HCT116 (cell line): ENCODE results near the gene NPB. TPM values are rescaled to one million over a fixed set of nuclear protein-coding genes. Genes with fewer than 3 reads are reported as not detected.

Experiments used
- ATAC-seq: fragments of 200-7000 bp; cut with Tn5 transposase; 2 replicates; pipeline ENCODE4 v1.9.1; 2020; ENCODE audit warnings: mild to moderate bottlenecking, moderate library complexity
- BruUV-seq: library from RNA; stranded (reverse); fragments of 400-500 nt; replicated peaks from 2 replicates; lab custom pipeline; 2021; lab: Mats Ljungman, UMichigan
- CTCF ChIA-PET: fragments of 300-600 bp; sonication (Branson Sonifier 250); formaldehyde crosslinking; loops from one replicate; lab custom pipeline; 2021; ENCODE audit warnings: antibody characterized with exemption; lab: Charles Lee
- POLR2A ChIA-PET: fragments of 300-600, 350-600 bp; sonication (Branson Sonifier 250); formaldehyde crosslinking; loops from one replicate; lab custom pipeline; 2021; ENCODE audit warnings: antibody characterized with exemption; lab: Charles Lee
- RAD21 ChIA-PET, 2 experiments: fragments of 300-600 bp; sonication (Branson Sonifier 250); formaldehyde crosslinking; loops; one replicate each; lab custom pipeline; 2023; ENCODE audit warnings: low total read pairs in 2 of 2; ENCODE audit not compliant: uncharacterized antibody in 2 of 2, unreplicated experiment in 2 of 2, low non-redundant PET in 1 of 2; lab: Charles Lee
- DNase-seq: peaks from one replicate; pipeline ENCODE4 v3.0.0-alpha.2; 2010; ENCODE audit warnings: low read depth, low spot score
- H2AFZ ChIP-seq: fragments of 200-600 bp; shearing (Covaris generic), sonication (generic); 2 replicates; pipeline ENCODE4 v1.6.1; 2017; ENCODE audit warnings: low read depth, mixed run types, mixed read lengths, antibody characterized with exemption, low read length; ENCODE audit not compliant: poor library complexity, severe bottlenecking
- H3K27ac ChIP-seq: 2 replicates; pipeline ENCODE4 v1.5.1; 2012; ENCODE audit warnings: low read depth, low read length
- H3K27me3 ChIP-seq: fragments of 200-600 bp; sonication (generic); 2 replicates; pipeline ENCODE4 v1.6.1; 2016; ENCODE audit warnings: mixed run types, low read length, mixed read lengths; ENCODE audit not compliant: insufficient read depth
- H3K36me3 ChIP-seq, 2 experiments: fragments of 200-500 bp in 1 of 2; fragments of 200-600 bp in 1 of 2; sonication (Bioruptor generic) in 1 of 2; sonication (generic) in 1 of 2; 2 replicates each; pipeline versions ENCODE4 v1.5.1 to v1.6.1; 2014 to 2016; ENCODE audit warnings: low read length in 2 of 2, inconsistent platforms in 1 of 2, mixed read lengths in 1 of 2, mixed run types in 1 of 2; ENCODE audit not compliant: insufficient read depth in 2 of 2, control insufficient read depth in 1 of 2
- H3K4me1 ChIP-seq, 2 experiments: fragments of 200-600 bp in 1 of 2; sonication (generic) in 1 of 2; 2 replicates each; pipeline versions ENCODE4 v1.5.1 to v1.6.1; 2012 to 2017; ENCODE audit warnings: low read length in 2 of 2, inconsistent platforms in 1 of 2, mild to moderate bottlenecking in 1 of 2, mixed read lengths in 1 of 2, mixed run types in 1 of 2, moderate library complexity in 1 of 2; ENCODE audit not compliant: insufficient read depth in 2 of 2, control insufficient read depth in 1 of 2
- H3K4me2 ChIP-seq: fragments of 200-600 bp; sonication (generic); 2 replicates; pipeline ENCODE4 v1.6.1; 2017; ENCODE audit warnings: mixed run types, low read length, mixed read lengths
- H3K4me3 ChIP-seq, 2 experiments: fragments of 200-600 bp in 1 of 2; sonication (generic) in 1 of 2; replicated peaks in 1 of 2; 2 replicates each; pipeline ENCODE4 v1.5.1; 2011 to 2016; ENCODE audit warnings: low read length in 2 of 2, control low read depth in 1 of 2, low read depth in 1 of 2, mild to moderate bottlenecking in 1 of 2, mixed read lengths in 1 of 2, mixed run types in 1 of 2
- H3K79me2 ChIP-seq: fragments of 200-600 bp; sonication (generic); 2 replicates; pipeline ENCODE4 v1.6.1; 2017; ENCODE audit warnings: mild to moderate bottlenecking, mixed run types, low read length, moderate library complexity, mixed read lengths; ENCODE audit not compliant: insufficient read depth
- H3K9ac ChIP-seq: fragments of 200-600 bp; sonication (generic); 2 replicates; pipeline ENCODE4 v1.6.1; 2016; ENCODE audit warnings: low read length, mixed read lengths
- H3K9me2 ChIP-seq: fragments of 200-600 bp; sonication (generic), shearing (Covaris generic); 2 replicates; pipeline ENCODE4 v1.6.1; 2017; ENCODE audit warnings: mixed run types, mild to moderate bottlenecking, moderate library complexity; ENCODE audit not compliant: insufficient read depth
- H3K9me3 ChIP-seq, 2 experiments: fragments of 200-500 bp in 1 of 2; fragments of 200-600 bp in 1 of 2; sonication (Bioruptor generic) in 1 of 2; sonication (generic) in 1 of 2; 2 replicates each; pipeline ENCODE4 v1.6.1; 2014 to 2017; ENCODE audit warnings: low read length in 2 of 2, mixed read lengths in 2 of 2, inconsistent platforms in 1 of 2, low read depth in 1 of 2, mild to moderate bottlenecking in 1 of 2, mixed run types in 1 of 2, moderate library complexity in 1 of 2; ENCODE audit not compliant: control insufficient read depth in 1 of 2, insufficient read depth in 1 of 2
- H4K20me1 ChIP-seq: fragments of 200-600 bp; sonication (generic), shearing (Covaris generic); 2 replicates; pipeline ENCODE4 v1.6.1; 2017; ENCODE audit warnings: mixed run types, mild to moderate bottlenecking, moderate library complexity; ENCODE audit not compliant: insufficient read depth
- CBX3 ChIP-seq: IDR thresholded peaks from 2 replicates; pipeline ENCODE4 v1.6.1; 2012; ENCODE audit warnings: low read depth
- CEBPB ChIP-seq: IDR thresholded peaks from 2 replicates; pipeline ENCODE4 v1.6.1; 2012; ENCODE audit warnings: low read depth
- EGR1 ChIP-seq: IDR thresholded peaks from 2 replicates; pipeline ENCODE4 v1.6.1; 2012; ENCODE audit warnings: low read depth
- ELF1 ChIP-seq: IDR thresholded peaks from 2 replicates; pipeline ENCODE4 v1.6.1; 2012; ENCODE audit warnings: low read depth, borderline replicate concordance
- EZH2 ChIP-seq: fragments of 200-600 bp; sonication (generic); IDR thresholded peaks from 2 replicates; pipeline ENCODE4 v1.6.1; 2017; ENCODE audit warnings: antibody characterized with exemption, mixed run types
- FOSL1 ChIP-seq: IDR thresholded peaks from 2 replicates; pipeline ENCODE4 v1.6.1; 2012; ENCODE audit warnings: low read depth
- JUND ChIP-seq: IDR thresholded peaks from 2 replicates; pipeline ENCODE4 v1.6.1; 2012
- POLR2A ChIP-seq: IDR thresholded peaks from 2 replicates; pipeline ENCODE4 v1.7.0; 2011; ENCODE audit warnings: borderline replicate concordance; ENCODE audit not compliant: insufficient read depth, insufficient read length; ENCODE audit errors: extremely low read depth
- RAD21 ChIP-seq: IDR thresholded peaks from 2 replicates; pipeline ENCODE4 v1.6.1; 2012; ENCODE audit warnings: low read depth, mild to moderate bottlenecking
- REST ChIP-seq: IDR thresholded peaks from 2 replicates; pipeline ENCODE4 v1.6.1; 2012; ENCODE audit warnings: low read depth
- SIN3A ChIP-seq: IDR thresholded peaks from 2 replicates; pipeline ENCODE4 v1.6.1; 2012; ENCODE audit warnings: low read depth
- SRF ChIP-seq: IDR thresholded peaks from 2 replicates; pipeline ENCODE4 v1.6.1; 2012; ENCODE audit warnings: low read depth
- TCF7L2 ChIP-seq: IDR thresholded peaks from 2 replicates; pipeline ENCODE4 v1.7.0; 2011; ENCODE audit warnings: borderline replicate concordance, inconsistent platforms; ENCODE audit not compliant: insufficient read depth, insufficient read length; ENCODE audit errors: extremely low read depth
- ZBTB33 ChIP-seq: IDR thresholded peaks from 2 replicates; pipeline ENCODE4 v1.6.1; 2011; ENCODE audit warnings: mild to moderate bottlenecking, low read length, moderate library complexity; ENCODE audit not compliant: insufficient replicate concordance; ENCODE audit errors: extremely low read depth
- ZNF274 ChIP-seq: fragments of 200-500 bp; sonication (Bioruptor generic); IDR thresholded peaks from 2 replicates; pipeline ENCODE4 v1.6.1; 2014; ENCODE audit warnings: mild to moderate bottlenecking, low read depth, low read length, inconsistent platforms
- intact Hi-C: fragments of 100-400 bp; cut with micrococcal nuclease; formaldehyde crosslinking; loops from 2 replicates; pipeline ENCODE4 v1.10.0; 2022
- total RNA-seq: library from RNA; stranded (reverse); gene quantifications from one replicate; pipeline ENCODE4 v1.2.1, GENCODE V29; 2021; ENCODE audit not compliant: unreplicated experiment
- TF ChIP-seq, protein P1 (sequence below): IDR thresholded peaks from 2 replicates; pipeline ENCODE4 v1.6.1; 2012
- TF ChIP-seq, protein P2 (sequence below): IDR thresholded peaks from 2 replicates; pipeline ENCODE4 v1.6.1; 2012

NPB gene
- total RNA-seq, 1 experiment from 2014 or later, result 1.2 TPM

DNA sequence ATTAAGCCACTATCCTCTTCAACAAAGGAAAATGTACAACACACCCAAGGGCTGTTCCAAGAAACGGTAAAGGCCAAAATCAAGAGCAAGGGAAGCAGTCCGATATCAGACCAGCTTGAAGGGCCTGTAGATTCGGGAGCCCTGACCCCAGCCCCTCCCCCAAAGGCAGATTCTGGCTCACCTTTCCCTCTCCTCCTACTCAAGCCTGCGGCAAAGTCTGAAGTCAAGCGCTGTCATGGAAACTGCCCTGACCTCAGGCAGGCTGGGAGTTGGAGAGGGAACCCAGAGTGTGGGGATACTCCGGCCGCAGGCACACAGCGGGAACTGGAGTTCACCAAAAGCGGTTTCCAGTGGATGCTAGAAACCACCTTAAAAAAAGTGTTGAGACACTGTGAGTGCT lies 12.4 kb upstream of the NPB start:
- peaks cover 91% of the 10 kb centered on the region for H3K79me2 ChIP-seq
- peaks cover 15 to 34% of the 10 kb centered on the region in 2 experiments for H3K4me1 ChIP-seq
- peak overlapping the region; percentile 97 for H3K27ac ChIP-seq
- no peaks in the 10 kb centered on the region for H3K27me3 ChIP-seq
- DNase-seq (no peak), ATAC-seq (no peak)
- H3K4me2 ChIP-seq, result peak overlapping the region; percentile 92
- H3K9me3 ChIP-seq, result no peaks in the 10 kb centered on the region
- POLR2A ChIA-PET, result no interaction called here
- CTCF ChIA-PET, result no interaction called here
- H3K4me3 ChIP-seq, result peak overlapping the region; percentile 95 to 98
- intact Hi-C loops, result no loop called here
- RAD21 ChIA-PET, result no interaction called here
- H3K9ac ChIP-seq, result peak overlapping the region; percentile 95
- no peak for TF ChIP-seq SRF
- TF ChIP-seq EZH2, result no peak
- no peak for TF ChIP-seq TCF7L2
- TF ChIP-seq CBX3, result no peak
- TF ChIP-seq, protein P1, sequence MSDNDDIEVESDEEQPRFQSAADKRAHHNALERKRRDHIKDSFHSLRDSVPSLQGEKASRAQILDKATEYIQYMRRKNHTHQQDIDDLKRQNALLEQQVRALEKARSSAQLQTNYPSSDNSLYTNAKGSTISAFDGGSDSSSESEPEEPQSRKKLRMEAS, result no peak
- no peak for TF ChIP-seq SIN3A
- TF ChIP-seq REST, result no peak
- no peak for TF ChIP-seq JUND
- TF ChIP-seq ZNF274, result no peak
- no peak for TF ChIP-seq RAD21
- TF ChIP-seq, protein P2, sequence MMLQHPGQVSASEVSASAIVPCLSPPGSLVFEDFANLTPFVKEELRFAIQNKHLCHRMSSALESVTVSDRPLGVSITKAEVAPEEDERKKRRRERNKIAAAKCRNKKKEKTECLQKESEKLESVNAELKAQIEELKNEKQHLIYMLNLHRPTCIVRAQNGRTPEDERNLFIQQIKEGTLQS, result no peak
- no peak for TF ChIP-seq FOSL1
- no peak for TF ChIP-seq ELF1
- no peak for TF ChIP-seq CEBPB
- no peak for TF ChIP-seq ZBTB33
- TF ChIP-seq EGR1, result no peak
- no peak for TF ChIP-seq POLR2A
- no peaks in the 10 kb centered on the region for H3K9me2 ChIP-seq
- peaks cover 43 to 65% of the 10 kb centered on the region in 2 experiments for H3K36me3 ChIP-seq
- peaks cover 7% of the 10 kb centered on the region; the same call in 1 of the 2 replicates for H4K20me1 ChIP-seq
- no peak overlapping the region for H2AFZ ChIP-seq
- no TSS peak for BruUV-seq
